Activated CD8-positive, alpha-beta memory T cell treated with anti-CD3 and anti-CD28 coated beads, Interleukin-2, amount 50 U/mL, for 48 hours (primary cell): Measurements from ENCODE around the gene RYK.
"Not testable (repeated sequence)": the region's sequence is repeated elsewhere in the genome, so short reads cannot be mapped to it uniquely, and the experiment has no call there.

Experiments
- DNase-seq: peaks from one replicate; pipeline ENCODE4 v3.0.0-alpha.2; 2020

The RYK gene

GRCh38 chr3:134250717-134251220 is at the start of gene RYK:
Gene RYK, minus strand, starts transcription at chr3:134250859. Its CDS starts 205 bp downstream, at chr3:134250654.
- peak; percentile 90 for DNase-seq

GRCh38 chr3:134299888-134300206 is 49.2 kb upstream of the RYK start:
- DNase-seq, result no peak

GRCh38 chr3:134299185-134299887 is 48.7 kb upstream of the RYK start:
- DNase-seq, result no peak

- DNase-seq, result no peak
Observed at GRCh38 chr3:134298249-134298648, 47.6 kb upstream of the RYK start.

- no peak for DNase-seq
Observed at GRCh38 chr3:134296616-134297015, 46.0 kb upstream of the RYK start.

GRCh38 chr3:134295930-134296329 is 45.3 kb upstream of the RYK start:
- no peak for DNase-seq

GRCh38 chr3:134294302-134295280 is 43.9 kb upstream of the RYK start:
- no peak for DNase-seq

GRCh38 chr3:134291319-134292254 is 40.9 kb upstream of the RYK start:
- no peak for DNase-seq

GRCh38 chr3:134287512-134287911 is 36.9 kb upstream of the RYK start:
- no peak for DNase-seq

GRCh38 chr3:134284438-134284837 is 33.8 kb upstream of the RYK start:
- no peak for DNase-seq

- no peak for DNase-seq
Observed at GRCh38 chr3:134282659-134283047, 32.0 kb upstream of the RYK start.

- no peak for DNase-seq
Observed at GRCh38 chr3:134281912-134282658, 31.4 kb upstream of the RYK start.

- no peak for DNase-seq
Observed at GRCh38 chr3:134279466-134279865, 28.8 kb upstream of the RYK start.

- no peak for DNase-seq
Observed at GRCh38 chr3:134277066-134277660, 26.5 kb upstream of the RYK start.

GRCh38 chr3:134276086-134276485 is 25.4 kb upstream of the RYK start:
- no peak for DNase-seq

GRCh38 chr3:134275110-134275509 is 24.5 kb upstream of the RYK start:
- not testable (repeated sequence) for DNase-seq

GRCh38 chr3:134274571-134274970 is 23.9 kb upstream of the RYK start:
- DNase-seq, result no peak

- no peak for DNase-seq
Observed at GRCh38 chr3:134267996-134268395, 17.3 kb upstream of the RYK start.

GRCh38 chr3:134260987-134261386 is 10.3 kb upstream of the RYK start:
- no peak for DNase-seq

- DNase-seq, result no peak
Observed at GRCh38 chr3:134258761-134259347, 8.2 kb upstream of the RYK start.

GRCh38 chr3:134255404-134255803 is 4.7 kb upstream of the RYK start:
- no peak for DNase-seq
